SJSA1 (cell line): ENCODE data around the gene SLC31A1. TPM values are rescaled to one million over a fixed set of nuclear protein-coding genes. Genes with fewer than 3 reads are reported as not detected.
"Not testable (repeated sequence)": the region's sequence is repeated elsewhere in the genome, so short reads cannot be mapped to it uniquely, and the experiment has no call there.

ENCODE experiments used
- DNase-seq, 2 experiments: peaks; one replicate each; pipeline ENCODE4 v3.0.0-alpha.2; 2015 to 2020; ENCODE audit warnings: low spot score in 2 of 2, low read depth in 1 of 2
- H3K27ac ChIP-seq: fragments of 250-450 bp; sonication (Bioruptor Pico); 2 replicates; pipeline ENCODE4 v1.5.1; 2020; ENCODE audit warnings: mild to moderate bottlenecking, moderate library complexity
- H3K27me3 ChIP-seq: fragments of 250-450 bp; sonication (Bioruptor Pico); replicated peaks from 2 replicates; pipeline ENCODE4 v1.5.1; 2020; ENCODE audit warnings: mild to moderate bottlenecking, moderate library complexity
- H3K36me3 ChIP-seq: fragments of 250-450 bp; sonication (Bioruptor Pico); 2 replicates; pipeline ENCODE4 v1.5.1; 2020; ENCODE audit warnings: mild to moderate bottlenecking
- H3K4me1 ChIP-seq: fragments of 250-450 bp; sonication (Bioruptor Pico); replicated peaks from 2 replicates; pipeline ENCODE4 v1.6.1; 2021; ENCODE audit warnings: mild to moderate bottlenecking
- H3K4me3 ChIP-seq: fragments of 250-450 bp; sonication (Bioruptor Pico); 2 replicates; pipeline ENCODE4 v1.5.1; 2020; ENCODE audit warnings: mild to moderate bottlenecking
- H3K9me3 ChIP-seq: fragments of 250-450 bp; sonication (Bioruptor Pico); replicated peaks from 2 replicates; pipeline ENCODE4 v1.5.1; 2020; ENCODE audit warnings: mild to moderate bottlenecking
- total RNA-seq: library from RNA; depleted of rRNA; stranded (reverse); fragments of >200 nt; shearing (Covaris generic); gene quantifications from 2 replicates; pipeline ENCODE4 v1.2.3, GENCODE V29; 2014

SLC31A1 gene
- total RNA-seq, 1 experiment from 2014 or later: 18.4 TPM

- Histone ChIP-seq H3K36me3 (peaks cover 85% of the 10 kb centered on the region), H3K4me1 (no peaks in the 10 kb centered on the region), H3K27me3 (no peaks in the 10 kb centered on the region), H3K9me3 (no peaks in the 10 kb centered on the region), H3K4me3 (no peak overlapping the region), H3K27ac (no peak overlapping the region)
- no peak for DNase-seq
These were observed 68.8 kb downstream of the SLC31A1 start for GRCh38 chr9:113290052-113290607.

- Histone ChIP-seq H3K36me3 (peaks cover 55% of the 10 kb centered on the region), H3K9me3 (no peaks in the 10 kb centered on the region), H3K27me3 (no peaks in the 10 kb centered on the region), H3K4me1 (peaks cover 12% of the 10 kb centered on the region), H3K27ac (no peak overlapping the region), H3K4me3 (no peak overlapping the region)
- DNase-seq: no peak
These were observed 72.0 kb downstream of the SLC31A1 start for GRCh38 chr9:113293285-113293878.

- not testable (repeated sequence) for H3K27ac ChIP-seq, H3K9me3 ChIP-seq, H3K4me3 ChIP-seq, H3K27me3 ChIP-seq, DNase-seq
- Histone ChIP-seq H3K36me3 (peaks cover 29% of the 10 kb centered on the region), H3K4me1 (peaks cover 12% of the 10 kb centered on the region)
These were observed 74.9 kb downstream of the SLC31A1 start for GRCh38 chr9:113296247-113296646.

- Histone ChIP-seq H3K27ac (no peak overlapping the region), H3K36me3 (peaks cover 21% of the 10 kb centered on the region), H3K4me1 (peaks cover 12% of the 10 kb centered on the region), H3K4me3 (no peak overlapping the region), H3K9me3 (no peaks in the 10 kb centered on the region), H3K27me3 (no peaks in the 10 kb centered on the region)
- peak in 1 of 2 experiments; percentile 28 for DNase-seq
These were observed 75.6 kb downstream of the SLC31A1 start for GRCh38 chr9:113296796-113297558.

- Histone ChIP-seq H3K27me3 (no peaks in the 10 kb centered on the region), H3K9me3 (no peaks in the 10 kb centered on the region), H3K36me3 (peaks cover 8% of the 10 kb centered on the region), H3K27ac (no peak overlapping the region), H3K4me1 (peaks cover 12% of the 10 kb centered on the region), H3K4me3 (no peak overlapping the region)
- DNase-seq: no peak
These were observed 77.0 kb downstream of the SLC31A1 start for GRCh38 chr9:113298311-113298710.

- Histone ChIP-seq H3K27me3 (no peaks in the 10 kb centered on the region), H3K9me3 (no peaks in the 10 kb centered on the region)
- no peak for DNase-seq
These were observed 77.8 kb downstream of the SLC31A1 start for GRCh38 chr9:113298924-113299770.

GRCh38 chr9:113299800-113300292, 78.5 kb downstream of the SLC31A1 start:
- no peak overlapping the region for H3K27ac ChIP-seq
- H3K27me3 ChIP-seq: no peaks in the 10 kb centered on the region
- no peaks in the 10 kb centered on the region for H3K36me3 ChIP-seq
- H3K4me1 ChIP-seq: peaks cover 12% of the 10 kb centered on the region
- no peak for DNase-seq
- no peaks in the 10 kb centered on the region for H3K9me3 ChIP-seq
- H3K4me3 ChIP-seq: no peak overlapping the region

More at GRCh38 chr9:113298924-113299770, 77.8 kb downstream of the SLC31A1 start:
- Histone ChIP-seq H3K36me3 (no peaks in the 10 kb centered on the region; the same call in 1 of the 2 replicates), H3K4me3 (no peak overlapping the region), H3K4me1 (peaks cover 12% of the 10 kb centered on the region), H3K27ac (no peak overlapping the region)

- no peak for DNase-seq
- H3K27ac ChIP-seq: no peak overlapping the region
- no peaks in the 10 kb centered on the region for H3K36me3 ChIP-seq
- no peaks in the 10 kb centered on the region for H3K9me3 ChIP-seq
- H3K4me3 ChIP-seq: no peak overlapping the region
- peaks cover 11% of the 10 kb centered on the region for H3K4me1 ChIP-seq
- no peaks in the 10 kb centered on the region for H3K27me3 ChIP-seq
These were observed 80.2 kb downstream of the SLC31A1 start for GRCh38 chr9:113301548-113301947.

- H3K36me3 ChIP-seq: no peaks in the 10 kb centered on the region
- no peaks in the 10 kb centered on the region; the same call in none of the 2 replicates for H3K4me1 ChIP-seq
- H3K4me3 ChIP-seq: no peak within 1 kb of the TSS
- H3K27me3 ChIP-seq: no peaks in the 10 kb centered on the region
- H3K27ac ChIP-seq: no peak within 1 kb of the TSS
- no peaks in the 10 kb centered on the region for H3K9me3 ChIP-seq
- no peak for DNase-seq
These were observed 81.6 kb downstream of the SLC31A1 start, which contains the start of gene RNF183 for GRCh38 chr9:113302792-113303418. Gene RNF183 (minus strand): TSS chr9:113303376. CDS start chr9:113298184, 5,192 bp downstream.

- Histone ChIP-seq H3K27me3 (no peaks in the 10 kb centered on the region), H3K4me1 (no peaks in the 10 kb centered on the region), H3K4me3 (no peak overlapping the region), H3K27ac (no peak overlapping the region), H3K36me3 (no peaks in the 10 kb centered on the region), H3K9me3 (no peaks in the 10 kb centered on the region)
- no peak for DNase-seq
These were observed 85.2 kb downstream of the SLC31A1 start for GRCh38 chr9:113306566-113306965.

GRCh38 chr9:113307396-113307975, 86.1 kb downstream of the SLC31A1 start:
- Histone ChIP-seq H3K9me3 (no peaks in the 10 kb centered on the region), H3K4me3 (no peak overlapping the region), H3K27ac (no peak overlapping the region), H3K36me3 (no peaks in the 10 kb centered on the region), H3K4me1 (no peaks in the 10 kb centered on the region), H3K27me3 (no peaks in the 10 kb centered on the region)
- no peak for DNase-seq

GRCh38 chr9:113309204-113309813, 88.0 kb downstream of the SLC31A1 start:
- Histone ChIP-seq H3K27me3 (no peaks in the 10 kb centered on the region), H3K9me3 (no peaks in the 10 kb centered on the region), H3K36me3 (no peaks in the 10 kb centered on the region), H3K4me1 (no peaks in the 10 kb centered on the region), H3K27ac (no peak overlapping the region), H3K4me3 (no peak overlapping the region)
- peak in 1 of 2 experiments; percentile 9 for DNase-seq
